ENCODE data around the gene DCAKD. TPM values are rescaled to one million over a fixed set of nuclear protein-coding genes. Genes with fewer than 3 reads are reported as not detected.

DCAKD gene
- total RNA-seq, 1 experiment from 2014 or later = 57.7 TPM

GRCh38 chr17:45013021-45013997 lies 38.1 kb downstream of the DCAKD start (continued):
- TF ChIP-seq ERG (CRISPR knock-in tag; IDR thresholded peaks at IDR 0.05) = no peak

- DNase-seq (ENCODE audit: low spot score) (no peak), ATAC-seq (no peak)
- TF ChIP-seq ZNF317 (CRISPR knock-in tag; IDR thresholded peaks at IDR 0.05; ENCODE audit: borderline replicate concordance, low read depth) = no peak
- no peak for TF ChIP-seq PRRX2 (CRISPR knock-in tag; IDR thresholded peaks at IDR 0.05)
- TF ChIP-seq TCF7 (CRISPR knock-in tag; IDR thresholded peaks at IDR 0.05; ENCODE audit: low read depth) = no peak
- TF ChIP-seq MLX (CRISPR knock-in tag; IDR thresholded peaks at IDR 0.05) = no peak
- no peak for TF ChIP-seq ETV6 (CRISPR knock-in tag; IDR thresholded peaks at IDR 0.05)
- no peak for TF ChIP-seq NR1H2 (CRISPR knock-in tag; IDR thresholded peaks at IDR 0.05)
- TF ChIP-seq ZNF219 (CRISPR knock-in tag; IDR thresholded peaks at IDR 0.05; ENCODE audit: borderline replicate concordance) = no peak
- no peak for TF ChIP-seq TEAD1 (CRISPR knock-in tag; IDR thresholded peaks at IDR 0.05)
- no peak for TF ChIP-seq USF2 (CRISPR knock-in tag; IDR thresholded peaks at IDR 0.05)
- no peak for TF ChIP-seq IRF2 (CRISPR knock-in tag; IDR thresholded peaks at IDR 0.05; ENCODE audit: borderline replicate concordance, low read depth)
- TF ChIP-seq SOX15 (CRISPR knock-in tag; IDR thresholded peaks at IDR 0.05) = no peak
- TF ChIP-seq ZNF512 (CRISPR knock-in tag; IDR thresholded peaks at IDR 0.05; ENCODE audit: borderline replicate concordance) = no peak
- ChIA-PET CTCF (interaction anchor here (1.1 to 5.8 kb wide), 4 partner anchors 10 to 91 kb away, joined by 3 to 35 read pairs (median 10); no protein-coding TSS in a partner anchor), POLR2A (no interaction called here)
- Mint-ChIP-seq H3K9me3 (no peaks in the 10 kb centered on the region), H3K4me1 (peaks cover 31% of the 10 kb centered on the region), H3K27me3 (ENCODE audit: low read depth) (peaks cover 4% of the 10 kb centered on the region), H3K36me3 (no peaks in the 10 kb centered on the region), H3K4me3 (no peak overlapping the region), H3K27ac (no peak overlapping the region)
Measured at GRCh38 chr17:45011767-45012166, 39.7 kb downstream of the DCAKD start.

- Mint-ChIP-seq H3K27ac (no peak overlapping the region), H3K27me3 (ENCODE audit: low read depth) (peaks cover 3% of the 10 kb centered on the region; the same call in 1 of the 2 replicates), H3K4me1 (peaks cover 29% of the 10 kb centered on the region), H3K4me3 (no peak overlapping the region), H3K36me3 (no peaks in the 10 kb centered on the region), H3K9me3 (no peaks in the 10 kb centered on the region)
- POLR2A ChIA-PET = no interaction called here
- no peak for DNase-seq (ENCODE audit: low spot score)
- no peak for ATAC-seq
- CTCF ChIA-PET = interaction anchor here (0.6 to 5.8 kb wide), 7 partner anchors 9 to 234 kb away, joined by 3 to 35 read pairs (median 3); partner anchors contain the start of gene C1QL1
- no peak for TF ChIP-seq TEAD4 (CRISPR knock-in tag; IDR thresholded peaks at IDR 0.05)
- no peak for TF ChIP-seq NR3C1 (CRISPR knock-in tag; conservative IDR thresholded peaks at IDR 0.05; ENCODE audit: low read depth)
- TF ChIP-seq ATF6 (CRISPR knock-in tag; IDR thresholded peaks at IDR 0.05) = no peak
- no peak for TF ChIP-seq CREB1 (CRISPR knock-in tag; IDR thresholded peaks at IDR 0.05)
- no peak for TF ChIP-seq ZNF263 (CRISPR knock-in tag; IDR thresholded peaks at IDR 0.05; ENCODE audit: low read depth)
- TF ChIP-seq E2F4 (CRISPR knock-in tag; IDR thresholded peaks at IDR 0.05; ENCODE audit: borderline replicate concordance, low read depth) = no peak
- TF ChIP-seq ZNF425 (CRISPR knock-in tag; conservative IDR thresholded peaks at IDR 0.05) = no peak
Measured at GRCh38 chr17:45009676-45010467, 41.6 kb downstream of the DCAKD start.
